Measurements from ENCODE around the gene SERINC5.
A peak's percentile ranks its signal among the peaks of the same experiment; 100 is the strongest.

SERINC5 gene

GRCh38 chr5:80091792-80092192 is 164.1 kb downstream of the SERINC5 start:
- peak; percentile 75 for DNase-seq

- DNase-seq, result no peak
These were observed 165.0 kb downstream of the SERINC5 start for GRCh38 chr5:80090884-80091166.

- peak; percentile 74 for DNase-seq
These were observed 172.6 kb downstream of the SERINC5 start for GRCh38 chr5:80083101-80083890.

DNA sequence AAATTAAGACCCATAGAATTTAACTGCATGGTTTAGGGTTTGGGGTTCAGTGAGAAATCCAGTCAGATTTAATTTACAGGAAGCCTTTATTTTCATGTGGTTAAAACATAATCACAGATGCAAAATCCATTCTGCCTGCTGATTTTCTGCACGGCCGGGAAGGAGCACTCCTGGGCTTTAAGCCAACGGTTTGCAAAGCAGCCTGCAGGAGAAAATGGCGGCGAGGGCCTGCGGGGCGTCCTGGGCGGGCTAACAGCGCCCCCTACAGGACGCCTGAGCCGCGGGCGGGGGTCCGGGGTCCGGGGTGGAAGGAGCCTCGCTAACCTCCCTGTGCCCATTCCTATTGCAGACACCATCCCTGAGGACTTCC is 173.1 kb downstream of the SERINC5 start:
- DNase-seq, result peak; percentile 75

DNA sequence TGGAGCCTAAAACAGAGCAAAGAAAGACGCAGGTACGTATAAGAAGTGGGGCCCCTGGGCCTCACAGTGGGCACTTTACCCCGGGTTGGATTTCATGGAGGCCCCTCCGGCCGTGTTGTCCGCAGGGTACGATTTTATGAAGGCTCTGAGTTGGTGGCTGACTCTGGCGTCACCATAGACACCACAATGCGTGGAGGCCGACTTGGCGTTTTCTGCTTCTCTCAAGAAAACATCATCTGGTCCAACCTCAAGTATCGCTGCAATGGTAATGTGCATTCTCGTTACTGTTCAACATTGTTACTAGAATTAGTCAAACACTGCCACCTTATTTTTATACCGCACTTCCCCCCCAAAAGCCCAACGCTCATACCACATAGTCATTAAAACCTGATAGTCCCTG is 173.6 kb downstream of the SERINC5 start:
- no peak for DNase-seq

DNA sequence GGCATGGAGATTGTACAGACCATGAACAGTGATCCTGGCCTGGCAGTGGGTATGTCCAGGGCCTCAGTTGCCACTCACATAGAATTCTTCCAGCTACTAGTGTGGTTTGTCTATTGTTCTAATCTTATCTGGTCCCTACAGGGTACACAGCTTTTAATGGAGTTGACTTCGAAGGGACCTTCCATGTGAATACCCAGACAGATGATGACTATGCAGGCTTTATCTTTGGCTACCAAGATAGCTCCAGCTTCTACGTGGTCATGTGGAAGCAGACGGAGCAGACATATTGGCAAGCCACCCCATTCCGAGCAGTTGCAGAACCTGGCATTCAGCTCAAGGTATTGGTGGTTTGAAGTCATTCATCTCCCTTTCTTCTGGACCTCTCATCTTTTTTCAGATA is 176.9 kb downstream of the SERINC5 start:
- DNase-seq, result no peak

- DNase-seq, result no peak
These were observed 178.7 kb downstream of the SERINC5 start for GRCh38 chr5:80077051-80077714.

DNA sequence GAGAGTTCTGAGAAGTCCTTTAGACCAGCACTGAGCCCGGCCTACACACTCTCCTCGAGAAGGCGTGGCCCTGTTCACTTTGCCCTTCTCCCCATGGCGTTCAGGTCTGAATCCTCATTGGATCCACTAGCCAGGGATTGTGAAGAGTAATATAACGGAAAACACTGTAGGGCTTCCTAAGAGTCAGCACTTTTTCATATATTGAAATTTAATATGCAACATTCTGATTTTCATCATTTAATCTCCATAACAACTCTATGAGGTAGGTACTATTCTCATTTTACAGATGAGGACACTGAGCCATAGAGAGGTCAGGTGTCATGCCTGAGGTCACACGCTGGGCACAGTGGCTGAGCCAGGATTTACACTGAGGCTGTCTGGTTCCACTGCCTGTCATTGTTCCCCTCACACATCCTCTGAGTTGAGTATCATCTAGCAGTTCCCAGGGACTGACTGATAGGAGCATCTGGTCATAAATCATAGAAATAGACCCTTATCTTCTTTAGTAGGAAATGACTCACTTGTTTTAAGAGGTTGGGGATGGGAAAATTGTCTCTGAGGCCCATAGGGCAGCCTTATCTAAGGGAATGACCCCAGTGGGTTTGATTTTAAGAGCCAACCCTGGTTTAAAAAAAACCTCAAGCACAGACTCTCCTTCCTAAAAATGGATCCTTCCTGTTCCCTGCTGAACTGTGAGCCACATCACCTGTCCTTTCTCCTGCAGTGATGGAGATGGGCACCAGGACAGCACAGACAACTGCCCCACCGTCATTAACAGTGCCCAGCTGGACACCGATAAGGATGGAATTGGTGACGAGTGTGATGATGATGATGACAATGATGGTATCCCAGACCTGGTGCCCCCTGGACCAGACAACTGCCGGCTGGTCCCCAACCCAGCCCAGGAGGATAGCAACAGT is 179.5 kb downstream of the SERINC5 start:
- DNase-seq, result no peak

- no peak for DNase-seq
These were observed 183.5 kb downstream of the SERINC5 start for GRCh38 chr5:80072103-80073073.

- no peak for DNase-seq
These were observed 184.3 kb downstream of the SERINC5 start for GRCh38 chr5:80071510-80072021.

DNA sequence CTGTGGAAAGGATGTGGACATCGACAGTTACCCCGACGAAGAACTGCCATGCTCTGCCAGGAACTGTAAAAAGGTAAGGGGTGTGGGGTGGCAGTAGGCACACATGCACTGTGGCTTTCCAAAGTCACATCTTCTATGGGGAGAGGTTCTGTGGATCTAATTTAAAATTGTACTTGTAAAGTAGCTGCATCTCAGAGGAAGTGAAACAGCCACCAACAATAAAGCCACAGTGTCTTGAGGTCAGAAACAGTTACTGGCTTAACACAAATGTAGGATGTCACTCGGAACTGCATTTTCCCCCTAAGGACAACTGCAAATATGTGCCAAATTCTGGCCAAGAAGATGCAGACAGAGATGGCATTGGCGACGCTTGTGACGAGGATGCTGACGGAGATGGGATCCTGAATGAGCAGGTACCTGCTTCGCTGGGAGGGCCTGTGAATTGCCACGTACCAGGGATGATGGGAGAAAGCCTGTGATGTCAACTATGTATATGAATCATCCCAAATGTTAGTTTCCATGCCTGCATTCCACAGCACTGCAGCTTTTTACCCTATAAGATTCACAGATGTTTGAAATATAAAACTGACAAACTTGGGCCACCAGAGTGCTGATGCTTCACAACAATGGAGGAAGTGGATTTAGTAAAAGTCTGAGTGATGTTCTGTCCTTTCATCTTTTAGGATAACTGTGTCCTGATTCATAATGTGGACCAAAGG is 185.4 kb downstream of the SERINC5 start:
- no peak for DNase-seq

DNA sequence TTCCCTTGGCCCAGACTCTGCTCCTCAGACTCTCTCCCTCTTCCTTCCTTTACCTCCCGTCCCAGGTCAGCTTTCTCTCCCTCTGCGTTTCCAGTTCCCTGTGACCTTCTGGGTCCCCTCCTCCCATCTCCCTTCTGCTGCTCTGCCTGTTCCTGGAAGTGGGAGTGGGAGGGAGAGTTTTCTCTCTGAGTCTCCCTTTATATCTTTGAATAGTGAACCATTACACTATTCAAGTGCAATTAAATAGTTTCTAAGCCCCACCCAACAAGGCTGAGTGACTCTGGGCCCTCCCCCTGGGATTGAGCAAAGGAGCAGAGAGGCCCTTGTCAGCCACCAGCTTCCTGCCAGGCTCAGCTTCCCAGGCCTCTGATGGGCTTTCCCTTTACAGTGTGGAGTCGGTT is 185.9 kb downstream of the SERINC5 start:
- DNase-seq, result no peak

- no peak for DNase-seq
These were observed 186.5 kb downstream of the SERINC5 start for GRCh38 chr5:80069251-80069800.

DNA sequence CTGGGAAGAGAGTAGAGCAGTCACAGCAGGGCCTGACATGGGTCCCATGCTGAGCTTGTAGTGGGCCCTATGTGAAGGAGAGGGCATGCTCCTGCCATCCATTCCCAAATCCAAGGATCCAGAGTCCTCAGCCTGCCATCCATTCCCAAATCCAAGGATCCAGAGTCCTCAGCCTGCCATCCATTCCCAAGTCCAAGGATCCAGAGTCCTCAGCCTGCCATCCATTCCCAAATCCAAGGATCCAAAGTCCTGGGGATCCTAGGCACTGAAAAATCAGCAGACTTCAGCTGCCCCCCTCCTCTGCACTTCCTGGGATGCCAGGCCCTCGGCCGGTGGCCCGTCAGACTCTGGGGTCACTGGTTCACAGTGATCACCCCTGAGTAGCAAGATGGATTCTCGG is 187.1 kb downstream of the SERINC5 start:
- DNase-seq, result no peak

DNA sequence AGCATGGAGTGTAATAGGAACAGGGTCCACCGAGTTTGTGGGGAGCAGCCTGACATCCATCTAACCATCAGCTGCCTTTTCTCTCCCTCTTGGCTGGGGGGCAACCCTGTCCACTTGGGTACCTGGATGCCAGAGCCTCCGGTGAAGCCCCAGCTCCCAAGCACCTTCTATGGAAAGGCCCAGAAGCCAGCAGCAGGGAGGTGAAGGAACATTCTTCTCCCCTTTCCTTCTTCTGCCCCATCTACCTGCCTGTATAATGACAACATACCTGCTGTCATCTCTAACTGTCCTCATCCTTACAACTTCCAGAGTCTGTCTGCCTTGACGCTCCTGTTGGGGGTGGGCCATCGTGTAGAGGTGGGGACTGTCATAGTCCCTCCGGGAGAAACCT is 187.6 kb downstream of the SERINC5 start:
- DNase-seq, result no peak

GRCh38 chr5:80067531-80068245 is 188.2 kb downstream of the SERINC5 start:
- no peak for DNase-seq

DNA sequence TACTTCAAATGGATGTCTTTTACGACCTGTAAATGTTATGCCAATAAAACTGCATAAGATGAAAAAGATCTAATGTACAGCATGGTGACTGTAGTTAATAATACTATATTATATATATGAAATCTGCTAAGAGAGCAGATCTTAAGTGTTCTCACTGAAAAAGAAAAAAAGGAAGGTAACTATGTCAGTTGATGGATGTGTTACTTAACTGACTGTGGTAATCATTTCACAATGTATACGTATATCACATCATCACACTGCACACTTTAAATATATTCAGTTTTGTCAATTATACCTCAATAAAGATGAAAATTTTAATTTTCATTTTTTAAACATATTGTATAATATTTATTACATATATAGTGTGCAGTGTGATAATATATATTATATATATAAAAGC is 188.8 kb downstream of the SERINC5 start:
- DNase-seq, result no peak

GRCh38 chr5:80064124-80064523 is 191.7 kb downstream of the SERINC5 start:
- no peak for DNase-seq

Measured in activated CD4-positive, alpha-beta T cell treated with anti-CD3 and anti-CD28 coated beads, Interleukin-2, amount 50 U/mL, for 16 hours (primary cell).